ENCODE measurements around the gene SLC25A2. TPM values are rescaled to one million over a fixed set of nuclear protein-coding genes. Genes with fewer than 3 reads are reported as not detected.
A peak's percentile ranks its signal among the peaks of the same experiment; 100 is the strongest.

The SLC25A2 gene
- total and polyA plus RNA-seq, 2 of the 13 experiments (the other 11 are each of a cell fraction or from before 2014, with no cell fraction given): 0.13 TPM; not detected in 1

GRCh38 chr5:141320225-141321169 is 16.6 kb upstream of the SLC25A2 start, which contains the start of gene TAF7 (continued):
- no peak for TF ChIP-seq LRRFIP1 (CRISPR knock-in tag; conservative IDR thresholded peaks at IDR 0.05)
- TF ChIP-seq ELF3 (CRISPR knock-in tag; IDR thresholded peaks at IDR 0.05): no peak; the same call in none of the 2 replicates
- TF ChIP-seq, protein P1, sequence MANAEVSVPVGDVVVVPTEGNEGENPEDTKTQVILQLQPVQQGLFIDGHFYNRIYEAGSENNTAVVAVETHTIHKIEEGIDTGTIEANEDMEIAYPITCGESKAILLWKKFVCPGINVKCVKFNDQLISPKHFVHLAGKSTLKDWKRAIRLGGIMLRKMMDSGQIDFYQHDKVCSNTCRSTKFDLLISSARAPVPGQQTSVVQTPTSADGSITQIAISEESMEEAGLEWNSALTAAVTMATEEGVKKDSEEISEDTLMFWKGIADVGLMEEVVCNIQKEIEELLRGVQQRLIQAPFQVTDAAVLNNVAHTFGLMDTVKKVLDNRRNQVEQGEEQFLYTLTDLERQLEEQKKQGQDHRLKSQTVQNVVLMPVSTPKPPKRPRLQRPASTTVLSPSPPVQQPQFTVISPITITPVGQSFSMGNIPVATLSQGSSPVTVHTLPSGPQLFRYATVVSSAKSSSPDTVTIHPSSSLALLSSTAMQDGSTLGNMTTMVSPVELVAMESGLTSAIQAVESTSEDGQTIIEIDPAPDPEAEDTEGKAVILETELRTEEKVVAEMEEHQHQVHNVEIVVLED (CRISPR knock-in tag; IDR thresholded peaks at IDR 0.05; ENCODE audit: borderline replicate concordance): peak; percentile 95
- peak; percentile 62; the same call in 1 of the 2 replicates for TF ChIP-seq ZNF33A (CRISPR knock-in tag; IDR thresholded peaks at IDR 0.05; ENCODE audit: borderline replicate concordance)
- no peak for TF ChIP-seq ZNF253 (CRISPR knock-in tag; IDR thresholded peaks at IDR 0.05; ENCODE audit: borderline replicate concordance)
- 0 out of 2 replicates have a peak, but pooled peaks have one; percentile 35 for TF ChIP-seq ZNF792 (CRISPR knock-in tag; IDR thresholded peaks at IDR 0.05)
- TF ChIP-seq, protein P2, sequence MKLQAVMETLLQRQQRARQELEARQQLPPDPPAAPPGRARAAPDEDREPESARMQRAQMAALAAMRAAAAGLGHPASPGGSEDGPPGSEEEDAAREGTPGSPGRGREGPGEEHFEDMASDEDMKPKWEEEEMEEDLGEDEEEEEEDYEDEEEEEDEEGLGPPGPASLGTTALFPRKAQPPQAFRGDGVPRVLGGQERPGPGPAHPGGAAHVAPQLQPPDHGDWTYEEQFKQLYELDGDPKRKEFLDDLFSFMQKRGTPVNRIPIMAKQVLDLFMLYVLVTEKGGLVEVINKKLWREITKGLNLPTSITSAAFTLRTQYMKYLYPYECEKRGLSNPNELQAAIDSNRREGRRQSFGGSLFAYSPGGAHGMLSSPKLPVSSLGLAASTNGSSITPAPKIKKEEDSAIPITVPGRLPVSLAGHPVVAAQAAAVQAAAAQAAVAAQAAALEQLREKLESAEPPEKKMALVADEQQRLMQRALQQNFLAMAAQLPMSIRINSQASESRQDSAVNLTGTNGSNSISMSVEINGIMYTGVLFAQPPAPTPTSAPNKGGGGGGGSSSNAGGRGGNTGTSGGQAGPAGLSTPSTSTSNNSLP (IDR thresholded peaks at IDR 0.05; ENCODE audit: low read depth, low read length): 0 out of 2 replicates have a peak, but pooled peaks have one; percentile 14
- TF ChIP-seq, protein P3, sequence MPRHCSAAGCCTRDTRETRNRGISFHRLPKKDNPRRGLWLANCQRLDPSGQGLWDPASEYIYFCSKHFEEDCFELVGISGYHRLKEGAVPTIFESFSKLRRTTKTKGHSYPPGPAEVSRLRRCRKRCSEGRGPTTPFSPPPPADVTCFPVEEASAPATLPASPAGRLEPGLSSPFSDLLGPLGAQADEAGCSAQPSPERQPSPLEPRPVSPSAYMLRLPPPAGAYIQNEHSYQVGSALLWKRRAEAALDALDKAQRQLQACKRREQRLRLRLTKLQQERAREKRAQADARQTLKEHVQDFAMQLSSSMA (CRISPR knock-in tag; IDR thresholded peaks at IDR 0.05): peak; percentile 36; the same call in 1 of the 2 replicates
- no peak for TF ChIP-seq ZNF614 (CRISPR knock-in tag; IDR thresholded peaks at IDR 0.05; ENCODE audit: borderline replicate concordance)
- peak; percentile 90 for TF ChIP-seq ZNF850 (CRISPR knock-in tag; conservative IDR thresholded peaks at IDR 0.05)
- TF ChIP-seq CCDC6 (CRISPR knock-in tag; IDR thresholded peaks at IDR 0.05): no peak; the same call in 1 of the 2 replicates
- TF ChIP-seq MEIS1 (CRISPR knock-in tag; IDR thresholded peaks at IDR 0.05; ENCODE audit: borderline replicate concordance): peak; percentile 95
- TF ChIP-seq HHEX (CRISPR knock-in tag; IDR thresholded peaks at IDR 0.05): no peak; the same call in 1 of the 2 replicates
- no peak for TF ChIP-seq PRDM15 (CRISPR knock-in tag; IDR thresholded peaks at IDR 0.05)
- TF ChIP-seq SMAD9 (CRISPR knock-in tag; IDR thresholded peaks at IDR 0.05): no peak
- peak; percentile 52; the same call in 1 of the 2 replicates for TF ChIP-seq DR1 (CRISPR knock-in tag; IDR thresholded peaks at IDR 0.05)
- TF ChIP-seq RARG (CRISPR knock-in tag; IDR thresholded peaks at IDR 0.05; ENCODE audit: low read depth): no peak; the same call in 1 of the 2 replicates
